Measurements from ENCODE around the gene NUDT17. TPM values are rescaled to one million over a fixed set of nuclear protein-coding genes. Genes with fewer than 3 reads are reported as not detected.

The NUDT17 gene
- polyA plus RNA-seq, 1 donor (not counting 4 experiments of a cell fraction or from before 2014, with no cell fraction given), result 1.3 TPM

DNA sequence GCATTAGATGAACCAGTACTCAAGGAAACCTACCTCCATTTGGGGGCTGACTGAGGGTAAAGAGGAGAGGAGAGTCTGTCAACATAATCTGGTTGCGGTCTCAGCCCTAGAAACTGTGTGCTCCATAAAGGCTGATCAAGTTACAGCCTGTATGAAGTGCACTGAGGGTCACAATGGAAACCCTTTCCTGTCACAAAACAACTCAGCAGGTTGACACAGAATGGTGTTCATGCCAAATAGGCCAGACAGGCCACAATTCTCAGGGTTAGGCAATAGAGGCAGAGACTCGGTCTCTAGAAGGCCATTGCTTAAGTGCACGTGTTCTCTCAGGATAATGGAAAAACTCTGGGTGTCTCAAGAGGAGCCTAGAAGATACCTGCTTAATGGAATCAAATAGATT lies 44.3 kb downstream of the NUDT17 start:
- no peak overlapping the region for H3K4me2 ChIP-seq (ENCODE audit: control insufficient read depth, extremely low read depth, insufficient read depth, low read depth, low read length)
- DNase-seq (ENCODE audit: low read depth, low spot score) (no peak), FAIRE-seq (no peak)
- no peak overlapping the region for H3K9ac ChIP-seq (ENCODE audit: control insufficient read depth, extremely low read depth, insufficient read depth, low read length)
- H3K79me2 ChIP-seq (ENCODE audit: control insufficient read depth, insufficient read depth, low read length), result no peaks in the 10 kb centered on the region
- no peaks in the 10 kb centered on the region for H3K27me3 ChIP-seq (ENCODE audit: control insufficient read depth, extremely low read depth, insufficient read depth, low read length)
- no peaks in the 10 kb centered on the region for H4K20me1 ChIP-seq (ENCODE audit: control insufficient read depth, extremely low read depth, insufficient read depth, low read length)
- TF ChIP-seq, protein P1, sequence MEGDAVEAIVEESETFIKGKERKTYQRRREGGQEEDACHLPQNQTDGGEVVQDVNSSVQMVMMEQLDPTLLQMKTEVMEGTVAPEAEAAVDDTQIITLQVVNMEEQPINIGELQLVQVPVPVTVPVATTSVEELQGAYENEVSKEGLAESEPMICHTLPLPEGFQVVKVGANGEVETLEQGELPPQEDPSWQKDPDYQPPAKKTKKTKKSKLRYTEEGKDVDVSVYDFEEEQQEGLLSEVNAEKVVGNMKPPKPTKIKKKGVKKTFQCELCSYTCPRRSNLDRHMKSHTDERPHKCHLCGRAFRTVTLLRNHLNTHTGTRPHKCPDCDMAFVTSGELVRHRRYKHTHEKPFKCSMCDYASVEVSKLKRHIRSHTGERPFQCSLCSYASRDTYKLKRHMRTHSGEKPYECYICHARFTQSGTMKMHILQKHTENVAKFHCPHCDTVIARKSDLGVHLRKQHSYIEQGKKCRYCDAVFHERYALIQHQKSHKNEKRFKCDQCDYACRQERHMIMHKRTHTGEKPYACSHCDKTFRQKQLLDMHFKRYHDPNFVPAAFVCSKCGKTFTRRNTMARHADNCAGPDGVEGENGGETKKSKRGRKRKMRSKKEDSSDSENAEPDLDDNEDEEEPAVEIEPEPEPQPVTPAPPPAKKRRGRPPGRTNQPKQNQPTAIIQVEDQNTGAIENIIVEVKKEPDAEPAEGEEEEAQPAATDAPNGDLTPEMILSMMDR (optimal IDR thresholded peaks at IDR 0.05 in 1 of 3, IDR thresholded peaks at IDR 0.05 in 1 of 3, conservative IDR thresholded peaks at IDR 0.05 in 1 of 3; ENCODE audit: extremely low read depth in 1 of 3, insufficient read depth in 2 of 3, low read length in 3 of 3), result no peak
- TF ChIP-seq EZH2 (IDR thresholded peaks at IDR 0.05; ENCODE audit: low read length), result no peak
- no peaks in the 10 kb centered on the region for H3K9me1 ChIP-seq (ENCODE audit: control insufficient read depth, extremely low read depth, insufficient read depth, low read length)
- no peak overlapping the region for H3K27ac ChIP-seq (ENCODE audit: control insufficient read depth, insufficient read depth, low read length)
- dilution Hi-C loops (cut with MboI; ENCODE audit: extremely low pct_ligation_motif_present, low sequenced_read_pairs), result no loop called here
- H2AFZ ChIP-seq (ENCODE audit: control insufficient read depth, low read length), result no peak overlapping the region
- no peak overlapping the region for H3K4me3 ChIP-seq (ENCODE audit: control insufficient read depth in 2 of 3, extremely low read depth in 1 of 3, insufficient read depth in 2 of 3, low read depth in 1 of 3, low read length in 3 of 3)
- H3K4me1 ChIP-seq (ENCODE audit: control insufficient read depth, extremely low read depth, insufficient read depth, low read length), result peaks cover 34% of the 10 kb centered on the region
- no peaks in the 10 kb centered on the region for H3K36me3 ChIP-seq (ENCODE audit: control insufficient read depth in 2 of 2, extremely low read depth in 1 of 2, insufficient read depth in 2 of 2, low read length in 2 of 2)
- H3K9me3 ChIP-seq (ENCODE audit: control insufficient read depth, low read depth, low read length), result no peaks in the 10 kb centered on the region

- FAIRE-seq (no peak), DNase-seq (ENCODE audit: low read depth, low spot score) (no peak)
- Histone ChIP-seq H3K9me3 (ENCODE audit: control insufficient read depth, low read depth, low read length) (no peaks in the 10 kb centered on the region), H4K20me1 (ENCODE audit: control insufficient read depth, extremely low read depth, insufficient read depth, low read length) (no peaks in the 10 kb centered on the region), H3K4me3 (ENCODE audit: control insufficient read depth in 2 of 3, extremely low read depth in 1 of 3, insufficient read depth in 2 of 3, low read depth in 1 of 3, low read length in 3 of 3) (peak overlapping the region in 1 of 3 experiments; percentile 46), H3K36me3 (ENCODE audit: control insufficient read depth in 2 of 2, extremely low read depth in 1 of 2, insufficient read depth in 2 of 2, low read length in 2 of 2) (peaks cover 0 to 1% of the 10 kb centered on the region in 2 experiments), H3K9ac (ENCODE audit: control insufficient read depth, extremely low read depth, insufficient read depth, low read length) (peak overlapping the region; percentile 75), H3K4me2 (ENCODE audit: control insufficient read depth, extremely low read depth, insufficient read depth, low read depth, low read length) (peak overlapping the region; percentile 97), H3K79me2 (ENCODE audit: control insufficient read depth, insufficient read depth, low read length) (no peaks in the 10 kb centered on the region), H2AFZ (ENCODE audit: control insufficient read depth, low read length) (peak overlapping the region; percentile 69), H3K9me1 (ENCODE audit: control insufficient read depth, extremely low read depth, insufficient read depth, low read length) (no peaks in the 10 kb centered on the region), H3K4me1 (ENCODE audit: control insufficient read depth, extremely low read depth, insufficient read depth, low read length) (peaks cover 30% of the 10 kb centered on the region), H3K27me3 (ENCODE audit: control insufficient read depth, extremely low read depth, insufficient read depth, low read length) (no peaks in the 10 kb centered on the region), H3K27ac (ENCODE audit: control insufficient read depth, insufficient read depth, low read length) (peak overlapping the region; percentile 97)
- dilution Hi-C loops (cut with MboI; ENCODE audit: extremely low pct_ligation_motif_present, low sequenced_read_pairs), result no loop called here
- no peak for TF ChIP-seq EZH2 (IDR thresholded peaks at IDR 0.05; ENCODE audit: low read length)
- TF ChIP-seq, protein P1 (optimal IDR thresholded peaks at IDR 0.05 in 1 of 3, IDR thresholded peaks at IDR 0.05 in 1 of 3, conservative IDR thresholded peaks at IDR 0.05 in 1 of 3; ENCODE audit: extremely low read depth in 1 of 3, insufficient read depth in 2 of 3, low read length in 3 of 3), result no peak
These were observed 45.7 kb downstream of the NUDT17 start for GRCh38 chr1:145891143-145891542.
